Measurements from ENCODE around the gene CWC25. TPM values are rescaled to one million over a fixed set of nuclear protein-coding genes. Genes with fewer than 3 reads are reported as not detected.

Gene CWC25
- total and polyA plus RNA-seq, 9 of the 15 experiments (the other 6 are each of a cell fraction or from before 2014, with no cell fraction given) = 16.5 to 27.4 (median 23.0) TPM

DNA sequence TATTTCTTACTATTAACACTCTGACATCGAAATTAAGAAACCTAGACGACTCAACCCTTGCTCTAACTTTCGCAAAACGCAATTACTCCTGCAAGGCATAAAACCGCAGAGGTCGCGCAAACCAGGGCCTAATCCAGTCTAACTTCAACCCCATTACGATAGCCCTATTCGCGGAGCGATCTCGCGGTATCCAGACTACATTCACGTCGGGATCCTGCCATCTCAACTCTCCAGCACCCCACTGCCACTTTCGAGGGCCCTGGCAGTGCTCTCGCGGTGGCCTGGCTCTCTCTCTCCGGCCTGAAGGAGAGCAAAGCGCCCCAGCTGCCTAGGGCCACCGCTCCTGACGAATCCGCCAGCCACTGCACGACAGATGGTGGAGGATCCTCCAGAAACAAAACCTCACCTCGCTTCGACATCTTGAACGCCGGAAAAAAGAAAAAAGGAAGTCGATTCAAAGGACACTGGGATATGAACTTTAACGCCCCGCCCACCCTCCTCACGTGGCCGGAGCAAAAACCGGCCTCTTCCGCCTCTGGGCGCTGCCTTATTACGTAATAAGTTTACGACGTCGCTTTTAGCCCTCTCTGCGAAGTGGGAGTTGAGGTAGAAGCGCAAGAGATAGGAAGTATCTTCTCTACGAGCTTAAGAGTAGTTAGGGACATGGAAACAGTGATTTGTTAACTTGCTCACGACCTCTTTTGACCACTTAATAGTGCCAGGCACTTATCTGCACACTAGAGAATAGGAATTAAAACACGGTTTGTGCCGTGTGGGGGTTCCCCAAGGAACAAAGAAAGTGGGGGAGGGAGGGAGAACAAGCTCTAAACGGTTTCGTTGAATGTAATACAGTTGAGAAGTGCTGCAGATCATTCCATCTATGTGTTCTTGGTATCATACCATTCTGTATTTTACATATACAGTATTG, 28.4 kb upstream of the CWC25 start, which contains the start of gene RPL23 (continued):
- TF ChIP-seq, protein P1, sequence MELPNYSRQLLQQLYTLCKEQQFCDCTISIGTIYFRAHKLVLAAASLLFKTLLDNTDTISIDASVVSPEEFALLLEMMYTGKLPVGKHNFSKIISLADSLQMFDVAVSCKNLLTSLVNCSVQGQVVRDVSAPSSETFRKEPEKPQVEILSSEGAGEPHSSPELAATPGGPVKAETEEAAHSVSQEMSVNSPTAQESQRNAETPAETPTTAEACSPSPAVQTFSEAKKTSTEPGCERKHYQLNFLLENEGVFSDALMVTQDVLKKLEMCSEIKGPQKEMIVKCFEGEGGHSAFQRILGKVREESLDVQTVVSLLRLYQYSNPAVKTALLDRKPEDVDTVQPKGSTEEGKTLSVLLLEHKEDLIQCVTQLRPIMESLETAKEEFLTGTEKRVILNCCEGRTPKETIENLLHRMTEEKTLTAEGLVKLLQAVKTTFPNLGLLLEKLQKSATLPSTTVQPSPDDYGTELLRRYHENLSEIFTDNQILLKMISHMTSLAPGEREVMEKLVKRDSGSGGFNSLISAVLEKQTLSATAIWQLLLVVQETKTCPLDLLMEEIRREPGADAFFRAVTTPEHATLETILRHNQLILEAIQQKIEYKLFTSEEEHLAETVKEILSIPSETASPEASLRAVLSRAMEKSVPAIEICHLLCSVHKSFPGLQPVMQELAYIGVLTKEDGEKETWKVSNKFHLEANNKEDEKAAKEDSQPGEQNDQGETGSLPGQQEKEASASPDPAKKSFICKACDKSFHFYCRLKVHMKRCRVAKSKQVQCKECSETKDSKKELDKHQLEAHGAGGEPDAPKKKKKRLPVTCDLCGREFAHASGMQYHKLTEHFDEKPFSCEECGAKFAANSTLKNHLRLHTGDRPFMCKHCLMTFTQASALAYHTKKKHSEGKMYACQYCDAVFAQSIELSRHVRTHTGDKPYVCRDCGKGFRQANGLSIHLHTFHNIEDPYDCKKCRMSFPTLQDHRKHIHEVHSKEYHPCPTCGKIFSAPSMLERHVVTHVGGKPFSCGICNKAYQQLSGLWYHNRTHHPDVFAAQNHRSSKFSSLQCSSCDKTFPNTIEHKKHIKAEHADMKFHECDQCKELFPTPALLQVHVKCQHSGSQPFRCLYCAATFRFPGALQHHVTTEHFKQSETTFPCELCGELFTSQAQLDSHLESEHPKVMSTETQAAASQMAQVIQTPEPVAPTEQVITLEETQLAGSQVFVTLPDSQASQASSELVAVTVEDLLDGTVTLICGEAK (IDR thresholded peaks at IDR 0.05) = peak; percentile 80
- TF ChIP-seq, protein P1 (CRISPR knock-in tag; IDR thresholded peaks at IDR 0.05) = no peak
- TF ChIP-seq CBX2 (IDR thresholded peaks at IDR 0.05; ENCODE audit: insufficient read depth, low read length, poor library complexity, severe bottlenecking) = no peak
- peak; percentile 99 for TF ChIP-seq MYC (IDR thresholded peaks at IDR 0.05; ENCODE audit: low read depth, low read length)
- no peak; the same call in 1 of the 2 replicates for TF ChIP-seq MYC (CRISPR knock-in tag; IDR thresholded peaks at IDR 0.05; ENCODE audit: borderline replicate concordance, low read depth)
- no peak for TF ChIP-seq CCAR2 (IDR thresholded peaks at IDR 0.05; ENCODE audit: low read depth, low read length)
- TF ChIP-seq CREB1 (IDR thresholded peaks at IDR 0.05) = peak; percentile 97
- peak; percentile 94 for TF ChIP-seq CREB1 (CRISPR knock-in tag; IDR thresholded peaks at IDR 0.05)
- peak; percentile 24; the same call in 1 of the 2 replicates for TF ChIP-seq MECOM (CRISPR knock-in tag; IDR thresholded peaks at IDR 0.05)
- peak; percentile 50; the same call in 1 of the 2 replicates for TF ChIP-seq ZNF143 (CRISPR knock-in tag; IDR thresholded peaks at IDR 0.05)
- TF ChIP-seq RCOR1 (IDR thresholded peaks at IDR 0.05; ENCODE audit: borderline replicate concordance in 1 of 2, low read depth in 2 of 2, low read length in 2 of 2) = 0 out of 4 replicates have a peak, but pooled peaks of 1 of the 2 experiments have one; percentile 36
- peak; percentile 62; the same call in 1 of the 2 replicates for TF ChIP-seq RFX5 (IDR thresholded peaks at IDR 0.05; ENCODE audit: low read depth, low read length)
- TF ChIP-seq BACH1 (tag; IDR thresholded peaks at IDR 0.05) = 0 out of 2 replicates have a peak, but pooled peaks have one; percentile 39
- TF ChIP-seq PML (IDR thresholded peaks at IDR 0.05; ENCODE audit: low read length) = peak; percentile 88
- TF ChIP-seq ZNF41 (CRISPR knock-in tag; conservative IDR thresholded peaks at IDR 0.05) = no peak
- no peak for TF ChIP-seq MLX (CRISPR knock-in tag; conservative IDR thresholded peaks at IDR 0.05)
- TF ChIP-seq ZNF174 (CRISPR knock-in tag; IDR thresholded peaks at IDR 0.05) = no peak
- TF ChIP-seq NR4A1 (CRISPR knock-in tag; IDR thresholded peaks at IDR 0.05) = no peak; the same call in 1 of the 2 replicates
- TF ChIP-seq NR4A1 (tag; IDR thresholded peaks at IDR 0.05) = no peak

All from K562 (cell line).